GM18907 (cell line): ENCODE measurements around the gene ZBTB7C.

Experiments used
- ATAC-seq: cut with Tn5 transposase; IDR thresholded peaks from one replicate; pipeline ENCODE4 v1.9.1; 2021; ENCODE audit warnings: mild to moderate bottlenecking, moderate library complexity; ENCODE audit not compliant: unreplicated experiment

ZBTB7C gene

DNA sequence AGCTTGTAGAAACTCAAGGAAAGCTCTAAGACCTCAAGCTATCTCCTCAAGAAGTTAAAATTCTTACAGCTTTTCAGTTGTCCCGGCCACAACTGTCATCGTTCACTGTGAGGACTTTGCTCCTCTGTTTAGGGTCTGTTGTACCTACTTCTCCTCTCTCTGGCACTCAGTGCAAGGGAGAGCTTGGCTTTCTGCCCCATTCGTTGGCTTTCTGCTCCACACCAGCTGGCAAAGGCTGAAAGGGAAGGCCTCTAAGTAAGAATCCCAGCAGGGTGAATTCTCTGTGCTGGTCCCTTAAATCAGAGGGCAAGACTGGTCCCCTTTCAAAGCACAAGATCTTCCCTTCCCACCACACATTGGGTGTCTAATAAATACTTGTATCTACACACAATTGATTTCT, 17.3 kb downstream of the ZBTB7C start:
- no peak for ATAC-seq

GRCh38 chr18:48390641-48391040, 18.5 kb downstream of the ZBTB7C start:
- ATAC-seq: no peak

DNA sequence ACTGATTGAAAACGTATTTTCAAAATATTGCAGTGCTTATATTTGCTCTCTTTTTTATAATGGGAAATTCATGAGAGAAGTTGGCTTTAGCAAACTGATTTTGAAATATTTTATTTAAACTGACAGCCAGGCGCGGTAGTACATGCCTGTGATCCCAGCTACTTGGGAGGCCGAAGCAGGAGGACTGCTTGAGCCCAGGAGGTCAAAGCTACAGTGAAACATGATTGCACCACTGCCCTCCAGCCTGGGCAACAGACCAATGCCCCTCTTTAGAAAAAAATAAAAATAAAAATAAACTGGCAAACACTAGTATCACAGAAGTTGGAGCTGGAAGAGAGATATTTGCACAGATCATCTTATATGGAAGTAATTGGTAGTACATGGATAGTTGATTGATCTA, 20.7 kb downstream of the ZBTB7C start:
- ATAC-seq: no peak

GRCh38 chr18:48387300-48387699, 21.9 kb downstream of the ZBTB7C start:
- ATAC-seq: no peak

DNA sequence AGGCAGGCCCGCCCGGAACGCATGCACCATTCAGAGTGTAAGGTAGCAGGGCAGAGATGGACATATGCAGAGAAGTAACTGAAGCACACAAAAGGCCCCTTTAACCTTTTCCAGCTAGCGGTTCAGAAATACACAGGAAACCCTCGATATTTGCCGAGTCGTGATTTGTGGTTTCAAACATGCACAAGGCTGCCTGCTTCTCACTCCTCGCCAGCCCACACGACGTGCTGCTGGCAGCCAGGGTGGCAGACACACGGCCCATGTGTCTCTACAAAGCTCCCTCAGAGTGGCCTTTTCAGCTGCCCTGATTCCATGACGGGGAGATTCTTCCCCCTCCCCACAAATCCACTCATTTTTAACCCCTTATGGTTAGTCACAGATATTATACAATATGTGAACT, 23.6 kb downstream of the ZBTB7C start:
- ATAC-seq: no peak

DNA sequence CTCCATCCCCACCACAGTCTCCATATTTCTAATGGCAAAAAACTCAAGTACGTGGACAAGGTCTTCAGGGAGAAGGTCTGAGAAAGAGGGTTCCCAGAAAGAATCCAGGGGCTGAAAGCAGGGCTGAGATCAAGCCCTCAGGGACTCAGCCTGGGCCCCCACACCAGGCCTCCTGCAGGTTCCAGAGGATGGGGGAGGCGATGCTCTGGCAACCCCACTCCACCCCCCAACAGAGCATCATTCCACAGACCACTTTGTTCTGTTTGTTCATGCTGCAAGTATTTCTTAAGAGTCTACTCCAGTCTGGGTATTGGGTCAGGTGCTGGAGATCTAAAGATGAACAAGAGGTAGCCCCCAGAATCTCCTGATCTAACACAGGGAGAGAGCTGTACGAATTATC, 32.2 kb downstream of the ZBTB7C start:
- ATAC-seq: no peak

DNA sequence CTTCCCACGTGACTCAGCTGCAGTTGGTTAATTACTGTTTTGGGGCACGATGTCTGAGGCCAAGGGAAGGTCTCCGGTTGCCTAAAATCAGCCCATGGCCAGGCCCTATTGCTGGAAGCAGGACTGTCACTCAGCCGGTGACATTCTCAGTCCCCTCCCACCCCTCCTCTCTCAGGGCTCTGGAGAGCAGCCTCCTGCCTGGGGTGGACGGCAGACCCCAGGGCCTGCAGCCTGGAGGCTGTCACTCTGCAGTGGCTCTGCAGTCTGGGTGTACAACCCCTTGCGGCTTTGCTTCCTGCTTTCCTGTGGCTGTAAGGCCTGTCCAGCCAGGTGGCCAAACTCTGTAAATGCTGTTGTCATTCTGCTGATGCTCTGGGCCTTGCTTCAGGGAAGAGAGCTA, 32.8 kb downstream of the ZBTB7C start:
- no peak for ATAC-seq

DNA sequence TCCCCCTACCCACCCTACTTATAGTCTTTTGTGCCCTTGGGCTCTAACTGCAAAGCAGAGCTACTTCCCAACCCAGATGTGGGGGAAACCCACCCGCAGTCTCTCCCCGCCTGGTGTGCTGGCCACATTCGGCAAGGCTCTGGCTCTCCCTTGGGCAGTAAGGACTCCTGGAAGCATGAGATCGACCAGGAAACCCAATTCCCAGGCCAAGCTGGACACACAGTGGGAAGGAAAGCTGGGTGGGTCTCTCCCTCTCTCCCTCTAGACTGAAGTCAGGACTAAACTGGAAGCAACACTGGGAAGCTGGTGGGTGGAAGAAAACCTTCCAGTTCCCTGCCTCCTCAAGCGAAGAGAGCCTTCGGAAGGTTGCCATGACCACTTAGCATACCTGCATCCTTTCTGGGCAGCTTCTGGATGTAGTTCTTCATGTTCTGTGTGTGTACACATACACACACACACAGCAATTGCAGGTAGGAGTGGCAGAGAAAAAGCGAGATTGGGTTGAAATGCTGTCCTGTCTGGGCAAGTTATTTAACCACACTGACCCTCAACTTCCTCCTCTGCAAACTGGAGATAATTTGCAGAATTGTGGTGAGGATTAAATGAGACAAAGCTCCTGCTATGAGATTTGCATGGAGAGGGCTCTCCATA, 33.9 kb downstream of the ZBTB7C start:
- ATAC-seq: no peak

DNA sequence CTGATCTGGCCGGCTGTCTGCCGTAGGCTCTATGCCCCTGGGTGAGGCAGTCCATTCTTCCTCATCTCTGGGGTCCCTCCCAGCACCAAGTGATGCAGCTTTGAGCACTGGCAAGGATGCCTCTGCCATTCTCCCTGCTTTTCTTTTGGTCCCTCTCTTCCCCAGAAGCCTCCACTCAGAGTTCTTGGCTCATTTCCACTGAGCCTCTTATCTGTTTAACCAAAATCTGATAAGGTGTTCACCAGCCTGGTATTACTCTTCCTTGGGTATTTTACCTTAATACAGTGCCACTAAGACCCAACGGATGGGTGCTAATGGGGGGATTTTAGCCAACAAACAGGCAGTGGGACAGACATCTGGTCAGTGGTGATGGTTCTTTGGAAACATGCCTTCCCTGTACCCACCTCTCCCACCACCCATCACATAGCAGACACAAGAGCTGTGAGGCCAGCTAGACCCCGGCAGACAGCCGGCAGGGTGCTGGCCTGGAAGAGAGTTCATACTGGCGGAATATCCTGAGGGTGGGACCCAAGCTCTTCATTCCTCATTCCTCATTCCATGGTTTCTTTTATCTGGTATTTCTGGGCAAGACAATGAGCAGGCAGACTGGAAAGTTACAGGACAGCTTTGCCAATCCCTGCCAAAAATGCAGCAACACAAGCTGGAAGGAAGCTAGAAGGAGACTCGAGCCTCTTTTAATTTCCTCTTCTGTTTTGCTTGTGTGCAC, 34.6 kb downstream of the ZBTB7C start:
- ATAC-seq: no peak

GRCh38 chr18:48371854-48372602, 37.2 kb downstream of the ZBTB7C start:
- no peak for ATAC-seq

DNA sequence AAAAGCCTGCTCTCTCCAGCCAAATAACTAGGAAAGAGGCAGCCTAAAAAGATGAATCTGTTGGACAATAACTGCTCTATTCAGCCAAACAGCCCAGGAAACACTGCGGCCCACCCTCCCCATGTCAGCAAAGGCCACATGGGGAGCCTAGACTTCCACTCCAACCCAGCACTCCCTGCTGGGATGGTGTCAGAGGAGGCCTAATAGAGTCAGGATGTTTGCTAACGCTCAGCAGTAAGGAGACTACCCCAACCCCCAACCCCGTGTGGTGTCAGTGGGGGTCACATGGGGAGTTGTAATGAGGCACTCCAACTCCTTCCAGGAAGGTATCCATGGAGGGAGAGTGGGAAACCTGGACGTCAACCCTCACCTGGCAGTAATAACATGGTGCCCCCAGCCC, 41.6 kb downstream of the ZBTB7C start:
- no peak for ATAC-seq

GRCh38 chr18:48365965-48366364, 43.2 kb downstream of the ZBTB7C start:
- ATAC-seq: no peak

DNA sequence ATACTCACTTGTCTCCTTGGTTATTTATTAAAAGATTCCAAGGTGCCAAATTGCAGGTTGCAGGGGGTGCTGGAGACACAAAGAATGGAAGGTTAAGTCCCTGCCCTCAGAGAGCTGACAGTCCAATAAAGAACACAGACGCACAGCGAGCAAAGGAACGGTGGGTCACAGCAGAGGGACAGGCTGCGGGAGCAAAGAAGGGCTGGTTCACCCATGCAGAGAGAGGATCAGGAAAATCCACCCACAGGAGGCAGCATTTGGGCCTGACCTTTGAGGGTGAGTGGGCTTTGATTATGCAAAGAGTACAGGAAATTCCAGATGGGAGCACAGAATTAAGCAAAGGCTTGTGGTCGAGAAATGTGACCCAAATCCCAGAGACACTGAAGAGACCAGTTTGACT, 45.0 kb downstream of the ZBTB7C start:
- ATAC-seq: no peak

DNA sequence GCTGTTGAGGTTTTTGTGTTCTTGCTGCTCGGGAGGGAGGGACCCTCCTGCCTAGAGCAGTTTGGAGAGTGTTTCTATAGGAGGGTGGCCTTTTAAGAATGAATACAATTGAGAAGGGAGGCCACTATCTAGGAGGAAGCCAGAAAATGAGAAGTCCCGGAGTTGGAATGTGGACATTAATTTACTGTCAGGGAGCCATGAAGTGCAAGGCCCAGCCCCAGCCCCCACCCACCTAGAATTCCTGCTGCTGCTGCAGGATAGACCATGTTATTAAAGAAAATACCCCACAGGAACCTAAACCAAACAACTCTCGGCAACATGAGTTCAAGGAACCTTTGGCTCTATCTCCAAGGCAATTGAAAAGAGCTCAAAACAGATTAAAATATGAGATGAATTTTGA, 46.0 kb downstream of the ZBTB7C start:
- no peak for ATAC-seq

GRCh38 chr18:48361801-48362200, 47.4 kb downstream of the ZBTB7C start:
- no peak for ATAC-seq

- ATAC-seq: no peak
Observed at GRCh38 chr18:48360376-48361021, 48.7 kb downstream of the ZBTB7C start.

DNA sequence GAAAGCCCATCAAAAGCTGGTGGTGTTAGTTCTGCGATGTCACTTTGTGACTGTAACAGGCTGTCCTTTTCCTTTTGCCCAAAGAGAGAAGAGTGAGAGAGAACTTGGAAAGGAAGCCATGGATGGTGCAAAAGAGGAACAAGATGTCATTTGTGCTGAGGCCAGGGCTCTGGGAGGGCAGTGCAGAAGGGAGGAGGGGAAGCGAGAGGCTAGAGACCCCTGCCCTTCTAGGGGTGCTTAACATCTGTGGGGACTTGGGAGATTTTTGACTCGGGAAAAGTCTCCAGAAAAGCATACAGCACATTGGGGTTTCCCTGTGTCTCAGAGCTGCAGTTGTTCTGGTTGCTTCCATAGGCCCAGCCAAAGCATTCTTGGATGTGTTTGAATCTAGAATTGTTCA, 49.6 kb downstream of the ZBTB7C start:
- ATAC-seq: no peak

DNA sequence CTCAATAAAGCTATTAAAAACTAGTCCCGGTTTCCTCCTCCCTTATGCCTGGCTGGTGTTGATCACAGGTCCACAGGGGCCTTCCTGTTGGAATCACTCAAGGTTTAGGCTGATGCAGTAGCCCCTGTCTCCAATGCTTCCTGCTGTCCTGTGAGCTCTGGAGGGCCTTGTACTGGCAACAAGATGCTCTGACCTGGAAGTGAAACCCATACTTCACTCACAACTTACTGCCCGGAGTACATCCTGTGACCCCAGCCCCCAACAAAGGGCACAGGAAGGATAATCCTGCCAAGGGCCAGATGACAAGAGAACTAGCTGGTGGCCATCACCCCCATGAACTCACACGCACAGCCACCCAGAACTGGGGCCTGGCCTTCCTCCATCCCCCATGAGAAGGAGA, 50.3 kb downstream of the ZBTB7C start:
- no peak for ATAC-seq

DNA sequence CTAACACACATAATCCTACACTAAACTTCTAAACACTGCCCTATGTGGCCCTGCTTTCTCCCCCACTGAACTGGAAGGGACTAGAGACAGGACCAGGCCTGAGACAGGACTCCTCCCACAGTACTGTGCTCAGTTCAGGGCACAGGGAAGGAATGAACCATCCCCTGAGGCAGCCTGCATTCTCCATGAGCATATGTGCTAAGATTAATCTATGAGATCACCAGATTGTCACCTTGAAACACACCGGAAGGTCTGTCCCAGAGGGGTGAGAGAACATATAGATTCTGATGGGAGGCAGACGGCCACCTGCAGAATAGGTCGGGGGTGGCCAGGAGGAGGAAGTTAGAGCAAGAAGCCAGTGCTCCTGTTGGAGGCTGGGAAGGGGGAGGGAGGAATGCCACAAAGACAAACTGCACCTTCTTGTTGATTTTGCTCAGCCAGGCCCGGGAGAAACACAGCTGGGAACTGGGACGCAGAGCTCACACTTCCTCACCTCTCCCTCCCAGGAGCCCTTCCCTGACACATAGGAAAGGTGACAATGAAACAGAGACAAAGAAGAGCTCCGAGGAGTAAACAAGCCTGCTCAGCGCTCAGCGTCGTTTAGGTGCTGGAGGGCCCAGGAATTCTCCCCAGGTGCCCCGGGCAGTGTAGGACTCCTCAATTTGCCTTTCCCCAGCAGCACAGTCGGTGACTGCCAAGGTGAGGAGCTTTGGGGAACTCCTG, 52.1 kb downstream of the ZBTB7C start:
- ATAC-seq: no peak

DNA sequence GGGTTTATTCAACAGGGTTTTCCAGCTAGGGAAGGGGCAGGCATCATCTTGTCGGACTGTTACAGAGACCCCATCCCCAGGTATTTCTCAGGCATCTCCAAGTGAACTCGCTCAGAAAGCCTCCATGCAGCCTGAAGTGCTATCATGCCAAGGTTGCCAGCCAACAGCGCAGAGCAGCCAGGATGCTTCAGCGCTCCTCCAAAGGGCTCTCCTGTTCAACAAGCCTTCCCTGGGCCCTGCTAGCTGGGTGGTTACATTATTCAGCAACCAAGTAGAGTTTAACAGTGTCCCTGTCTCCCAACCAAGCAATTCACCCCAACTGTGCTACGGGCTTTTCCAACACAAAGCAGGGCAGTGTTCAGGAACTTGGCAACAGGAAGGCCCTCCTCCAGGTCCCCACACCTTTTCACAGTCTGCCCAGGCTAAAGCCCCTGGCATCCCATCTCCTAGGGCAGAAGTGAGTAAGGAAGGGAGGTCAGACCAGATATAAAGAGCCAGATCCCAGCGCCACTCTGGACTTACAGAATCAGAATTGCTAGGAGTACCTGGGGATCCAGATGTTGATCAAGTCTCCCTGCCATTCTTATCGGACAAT, 52.9 kb downstream of the ZBTB7C start:
- no peak for ATAC-seq
